GM12865 (cell line): Measurements from ENCODE around the gene PCBP3.
"Not testable (repeated sequence)": the region's sequence is repeated elsewhere in the genome, so short reads cannot be mapped to it uniquely, and the experiment has no call there.

ENCODE experiments used
- DNase-seq: peaks from one replicate; pipeline ENCODE4 v3.0.0; 2010; ENCODE audit warnings: low read depth
- H3K4me3 ChIP-seq: 2 replicates; pipeline ENCODE4 v1.5.1; 2011; ENCODE audit warnings: mild to moderate bottlenecking, low read depth, low read length, control low read depth
- CTCF ChIP-seq: IDR thresholded peaks from 2 replicates; pipeline ENCODE4 v1.5.1; 2011; ENCODE audit warnings: low read length, control low read depth, low read depth, inconsistent platforms; ENCODE audit not compliant: insufficient read depth; ENCODE audit errors: missing control alignments

Gene PCBP3

GRCh38 chr21:45847870-45848269, 204.3 kb downstream of the PCBP3 start:
- TF ChIP-seq CTCF = no peak
- DNase-seq = no peak
- no peak overlapping the region for H3K4me3 ChIP-seq

GRCh38 chr21:45848331-45848730, 204.8 kb downstream of the PCBP3 start:
- no peak overlapping the region for H3K4me3 ChIP-seq
- no peak for DNase-seq
- TF ChIP-seq CTCF = no peak

GRCh38 chr21:45848805-45849204, 205.3 kb downstream of the PCBP3 start:
- DNase-seq = no peak
- H3K4me3 ChIP-seq = no peak overlapping the region
- no peak for TF ChIP-seq CTCF

- DNase-seq = no peak
- TF ChIP-seq CTCF = no peak
- no peak overlapping the region for H3K4me3 ChIP-seq
Observed at GRCh38 chr21:45849651-45850050, 206.1 kb downstream of the PCBP3 start.

GRCh38 chr21:45850181-45850580, 206.7 kb downstream of the PCBP3 start:
- no peak for DNase-seq
- H3K4me3 ChIP-seq = no peak overlapping the region
- no peak for TF ChIP-seq CTCF

- H3K4me3 ChIP-seq, DNase-seq: not testable (repeated sequence)
Observed at GRCh38 chr21:45852386-45852785, 208.9 kb downstream of the PCBP3 start.

GRCh38 chr21:45852886-45853400, 209.4 kb downstream of the PCBP3 start:
- DNase-seq = no peak
- H3K4me3 ChIP-seq = no peak overlapping the region
- no peak for TF ChIP-seq CTCF
